Measurements from ENCODE around the gene JHY. TPM values are rescaled to one million over a fixed set of nuclear protein-coding genes. Genes with fewer than 3 reads are reported as not detected.
A peak's percentile ranks its signal among the peaks of the same experiment; 100 is the strongest.

JHY gene
- total RNA-seq, 1 donor from 2014 or later: 0.51 TPM

- no peak for DNase-seq
These were observed 10.5 kb upstream of the JHY start for GRCh38 chr11:122872046-122872445.

DNA sequence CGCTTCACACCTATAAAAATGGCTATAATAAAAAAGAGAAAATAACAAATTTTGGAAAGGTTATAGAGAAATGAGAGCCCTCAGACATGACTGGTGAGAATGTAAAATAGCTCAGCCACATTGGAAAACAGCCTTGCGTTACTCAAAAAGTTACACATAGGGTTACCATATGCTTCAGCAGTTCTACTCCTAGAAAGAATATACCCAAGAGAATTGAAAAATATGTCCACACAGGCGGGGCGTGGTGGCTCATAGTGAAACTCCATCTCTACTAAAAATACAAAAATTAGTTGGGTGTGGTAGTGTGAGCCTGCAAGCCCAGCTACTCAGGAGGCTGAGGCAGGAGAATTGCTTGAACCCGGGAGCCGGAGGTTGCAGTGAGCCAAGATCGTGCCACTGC lies 7.6 kb upstream of the JHY start:
- no peak for DNase-seq

DNA sequence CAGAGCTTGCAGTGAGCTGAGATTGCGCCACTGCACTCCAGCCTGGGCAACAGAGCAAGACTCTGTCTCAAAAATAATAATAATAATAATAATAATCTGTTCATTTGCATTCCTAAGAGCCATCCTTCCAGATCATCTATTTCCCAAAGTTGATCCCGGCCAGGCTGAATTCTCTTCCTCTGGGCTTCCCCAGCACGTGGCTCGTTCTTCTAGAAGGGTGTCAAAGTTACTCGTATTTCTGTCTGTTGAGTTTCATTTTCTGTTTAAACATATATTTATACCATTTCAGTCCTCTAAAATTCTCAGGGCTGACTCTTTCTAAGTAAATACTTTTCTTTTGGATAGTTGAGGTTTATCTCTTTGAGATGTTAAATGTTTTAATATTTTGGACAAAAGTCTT lies 4.8 kb upstream of the JHY start:
- DNase-seq: no peak

GRCh38 chr11:122879785-122880184 lies 2.8 kb upstream of the JHY start:
- DNase-seq: no peak

DNA sequence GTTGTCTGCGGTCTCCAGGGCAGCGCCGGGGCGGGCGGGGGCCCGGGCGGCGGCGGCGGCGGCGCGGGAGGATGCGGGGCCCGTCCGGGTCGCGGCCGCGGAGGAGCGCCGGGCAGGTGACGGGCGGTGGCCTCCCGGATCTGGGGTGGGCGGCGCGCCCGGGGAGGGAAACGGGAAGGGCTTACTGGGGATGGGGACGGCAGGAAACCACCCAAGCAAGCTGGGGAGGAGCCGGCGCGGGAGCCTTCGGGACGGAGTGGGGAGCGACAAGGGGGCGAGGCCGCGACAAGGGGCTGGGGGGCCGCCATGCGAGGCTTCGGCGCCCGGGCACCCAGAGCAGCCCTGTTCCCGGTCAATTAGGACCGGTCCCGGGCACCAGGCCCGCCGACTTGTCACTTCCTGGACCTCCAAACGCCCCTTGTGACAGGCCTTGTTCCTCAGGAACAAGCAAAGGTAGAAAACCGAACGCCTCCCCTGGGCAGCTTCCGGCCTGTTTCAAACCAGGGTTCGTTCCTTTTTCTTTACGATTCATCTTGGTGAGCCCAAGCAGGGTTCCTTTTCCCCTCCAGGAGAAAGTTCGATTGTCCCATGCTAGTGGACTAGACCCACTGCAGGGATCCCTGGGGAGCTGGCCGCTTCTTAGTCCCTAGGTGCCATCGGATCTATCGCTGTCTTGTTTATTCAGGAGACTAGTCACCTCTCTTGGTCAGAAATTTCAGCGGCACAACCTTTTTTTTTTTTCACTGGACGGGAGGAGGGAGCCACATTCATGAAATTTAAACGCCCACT lies 492 bp downstream of the JHY start:
- peak; percentile 46 for DNase-seq

DNA sequence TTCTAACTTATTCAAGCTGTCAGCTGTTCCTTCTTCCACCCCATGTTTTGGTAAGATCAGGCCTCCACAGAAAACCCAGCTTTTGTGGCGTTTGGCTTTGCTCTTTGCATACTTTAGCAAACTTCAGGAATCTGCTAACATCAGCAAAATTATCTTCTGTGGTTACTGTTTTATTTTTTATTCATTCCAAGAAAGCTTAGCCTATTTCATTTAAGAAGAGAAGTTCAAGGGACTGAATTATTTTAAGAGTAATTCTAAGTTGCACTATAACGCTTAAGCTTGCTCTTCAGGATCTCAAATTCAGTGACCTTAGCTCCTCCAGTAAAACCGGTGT lies 1.1 kb downstream of the JHY start:
- DNase-seq: no peak

DNA sequence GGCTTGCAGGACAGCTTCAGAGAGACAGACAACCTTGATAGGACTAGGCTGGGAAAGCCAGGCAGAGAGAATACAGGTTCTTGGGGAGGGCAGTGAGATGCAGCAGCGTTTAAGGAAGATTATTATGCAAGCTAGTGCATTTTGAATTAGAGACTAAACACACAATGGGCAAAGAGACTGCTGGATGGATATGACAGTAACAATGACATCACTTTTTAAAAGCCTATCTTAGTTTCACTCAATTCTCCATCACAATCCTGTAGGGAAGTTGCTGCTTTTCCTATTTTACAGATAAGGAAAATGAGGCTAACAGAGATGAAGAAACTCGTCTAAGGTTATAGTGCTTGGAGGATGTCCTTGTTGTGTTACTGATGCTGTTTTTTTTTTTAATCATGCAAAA lies 5.6 kb downstream of the JHY start:
- DNase-seq: no peak

DNA sequence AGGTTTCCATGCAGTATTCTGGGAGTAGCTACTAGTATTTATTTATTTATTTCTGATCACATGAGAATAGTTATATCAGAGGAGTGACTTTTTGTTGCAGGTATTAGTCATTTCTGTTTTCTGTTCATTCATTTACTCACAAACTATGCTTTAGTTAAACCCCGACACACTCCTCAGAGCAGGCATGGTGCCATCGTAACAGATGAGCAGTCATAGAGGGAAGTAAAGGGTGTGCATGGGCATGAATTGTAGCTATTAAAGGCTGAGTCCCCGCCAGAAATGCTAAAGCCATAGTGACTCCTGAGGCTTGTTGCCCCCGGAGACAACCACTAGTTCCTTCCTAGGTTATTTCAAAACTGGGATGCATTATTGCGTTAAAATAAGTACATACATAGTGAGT lies 10.6 kb downstream of the JHY start:
- DNase-seq: no peak

DNA sequence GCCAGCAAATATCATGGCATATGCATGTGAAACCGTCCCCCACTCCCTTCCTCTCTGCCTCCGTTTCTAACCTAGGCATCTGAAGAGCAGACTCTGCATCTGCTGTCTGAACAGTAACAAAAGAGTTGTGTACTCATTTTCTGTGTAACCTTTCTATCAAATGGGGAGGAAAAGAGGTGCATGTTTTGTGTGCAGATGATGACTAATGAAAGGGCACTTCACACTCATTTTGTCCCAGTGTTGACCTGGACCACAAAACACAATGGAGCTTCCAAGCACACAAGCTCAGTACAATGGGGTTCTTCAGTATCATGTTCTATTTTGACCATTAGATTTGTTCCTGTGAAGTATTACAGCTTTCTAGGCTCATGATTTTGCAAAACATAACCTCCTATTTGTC lies 13.0 kb downstream of the JHY start:
- DNase-seq: peak; percentile 7

DNA sequence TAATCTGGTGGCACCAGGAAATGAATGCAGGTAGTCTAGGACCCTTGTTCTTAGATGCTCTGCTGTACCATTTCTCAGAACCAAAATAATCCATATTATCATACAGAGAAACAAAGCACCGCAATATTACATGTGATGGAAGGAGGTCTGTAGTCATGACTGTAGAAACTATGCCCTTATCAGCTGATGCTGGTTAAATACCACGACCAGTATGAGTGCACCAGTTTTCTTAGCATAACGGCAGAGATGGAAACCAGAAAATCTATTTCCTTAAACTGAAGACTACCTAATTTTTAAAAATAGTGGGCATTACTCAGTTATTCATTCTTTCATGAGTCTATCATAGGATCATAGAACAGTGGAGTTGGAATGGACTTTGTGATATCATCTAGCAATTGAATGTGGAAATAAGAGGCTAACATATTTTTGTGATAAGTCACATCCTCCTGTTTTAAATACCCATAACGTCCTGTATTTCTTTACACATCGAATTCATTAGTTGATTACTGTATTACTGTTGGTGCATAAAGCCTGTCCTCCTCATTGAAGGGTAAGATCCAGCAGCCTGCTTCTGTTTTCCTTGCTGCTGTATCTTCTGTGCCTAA lies 15.1 kb downstream of the JHY start:
- peak; percentile 56 for DNase-seq

GRCh38 chr11:122898799-122899198 lies 16.2 kb downstream of the JHY start:
- peak; percentile 27 for DNase-seq

DNA sequence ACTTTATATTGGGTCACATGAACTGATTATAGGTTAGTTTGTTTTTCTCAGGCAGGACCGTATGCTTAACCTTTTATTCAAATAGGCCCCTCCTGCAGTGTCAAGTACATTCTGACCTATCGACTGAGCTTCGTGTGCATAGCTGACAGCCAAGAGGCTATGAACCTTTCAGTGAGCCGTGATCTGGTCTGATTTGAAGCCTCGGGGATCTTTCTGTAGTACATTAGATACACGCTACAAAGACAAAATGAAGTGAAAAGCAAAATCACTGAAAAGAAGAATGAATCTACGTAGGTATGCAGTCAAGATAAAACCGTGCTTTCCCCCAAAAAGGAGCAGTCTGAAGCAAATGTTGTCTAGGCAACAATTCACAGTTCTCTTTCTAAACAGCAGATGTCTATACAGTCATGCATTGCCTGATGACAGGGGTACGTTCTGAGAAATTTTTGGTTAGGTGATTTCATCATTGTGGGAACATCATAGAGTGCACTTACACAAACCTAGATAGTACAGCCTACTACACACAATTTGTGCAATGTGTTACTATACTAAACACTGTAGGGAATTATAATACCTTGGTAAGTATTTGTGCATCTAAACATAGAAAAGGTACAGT lies 18.1 kb downstream of the JHY start:
- no peak for DNase-seq

DNA sequence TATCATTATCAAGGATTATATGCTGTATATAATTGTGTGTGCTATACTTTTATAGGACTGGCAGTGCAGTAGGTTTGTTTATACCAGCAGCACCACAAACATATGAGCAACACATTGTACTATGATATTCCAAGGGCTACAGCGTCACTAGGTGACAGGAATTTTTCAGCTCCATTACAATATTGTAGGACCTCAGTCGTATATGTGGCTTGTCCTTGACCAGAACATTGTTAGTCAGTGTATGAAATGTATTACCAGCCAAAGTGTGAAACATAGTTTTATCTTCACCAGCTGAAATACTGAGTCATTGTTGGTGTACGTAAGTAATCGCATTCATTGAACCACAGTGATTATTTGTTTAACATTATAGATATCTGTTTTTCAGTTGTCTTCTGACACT lies 20.4 kb downstream of the JHY start:
- no peak for DNase-seq

- DNase-seq: peak; percentile 44
These were observed 28.2 kb downstream of the JHY start for GRCh38 chr11:122910775-122911174.

DNA sequence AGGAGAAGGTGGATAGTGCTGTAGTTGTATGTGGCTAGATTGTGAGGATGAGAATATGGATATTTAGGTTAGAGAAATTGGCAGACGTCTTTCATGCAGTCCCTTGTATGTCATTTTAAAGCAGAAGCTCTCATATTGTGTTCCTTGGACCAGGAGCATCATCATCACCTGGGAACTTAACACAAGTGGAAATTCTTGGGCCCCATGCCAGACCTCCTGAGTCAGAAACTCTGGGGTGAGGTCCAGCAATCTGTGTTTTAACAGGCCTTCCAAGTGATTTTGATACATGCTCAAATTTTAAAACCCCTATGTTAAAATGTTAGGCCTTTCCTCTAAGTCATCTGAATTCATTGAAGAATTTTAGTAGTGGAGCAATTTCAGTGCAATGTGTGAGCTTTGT lies 34.8 kb downstream of the JHY start:
- DNase-seq: no peak

- no peak for DNase-seq
These were observed 36.2 kb downstream of the JHY start for GRCh38 chr11:122918734-122919133.

- DNase-seq: no peak
These were observed 38.0 kb downstream of the JHY start for GRCh38 chr11:122920579-122920978.

DNA sequence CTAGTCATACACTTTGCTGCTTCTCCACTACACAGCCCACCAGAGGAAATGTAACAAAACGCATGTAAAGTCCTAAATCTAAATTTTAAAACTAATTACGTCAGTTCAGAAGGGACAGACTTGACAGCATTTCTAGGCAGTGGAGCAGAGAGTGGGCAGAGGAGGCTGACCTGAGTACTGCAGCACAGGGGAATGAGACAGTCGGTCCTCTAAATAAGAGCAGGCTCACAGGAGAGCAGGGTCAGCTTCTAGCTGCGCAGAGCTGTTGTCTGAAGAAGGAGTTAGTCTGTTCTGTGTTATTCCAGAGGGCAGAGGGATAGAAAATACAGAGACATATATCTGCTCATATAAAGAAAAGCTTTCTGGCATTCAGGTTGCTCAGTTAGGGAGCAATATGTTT lies 40.3 kb downstream of the JHY start:
- DNase-seq: no peak

DNA sequence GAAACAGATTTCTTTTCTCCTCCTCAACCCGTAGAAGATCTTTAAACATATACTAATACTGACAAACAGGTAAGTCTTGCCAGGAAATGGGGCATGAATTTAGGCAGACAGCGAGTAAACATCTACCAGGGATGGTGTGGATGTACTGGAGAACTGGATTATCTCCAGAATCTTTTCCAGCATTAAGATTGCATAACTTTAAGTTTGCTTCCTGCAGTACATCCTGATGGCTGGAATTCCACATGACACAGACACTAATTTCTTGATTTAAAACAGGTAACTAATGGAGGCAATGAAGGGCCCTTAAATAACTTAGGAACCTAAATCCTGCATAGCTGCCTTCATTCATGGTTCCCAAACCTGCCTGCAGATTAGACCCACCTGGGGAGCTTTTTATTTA lies 40.7 kb downstream of the JHY start:
- no peak for DNase-seq

GRCh38 chr11:122931510-122931909 lies 49.0 kb downstream of the JHY start:
- DNase-seq: no peak

- no peak for DNase-seq
These were observed 50.9 kb downstream of the JHY start for GRCh38 chr11:122933416-122933815.

GRCh38 chr11:122937983-122938382 lies 55.4 kb downstream of the JHY start:
- no peak for DNase-seq

DNA sequence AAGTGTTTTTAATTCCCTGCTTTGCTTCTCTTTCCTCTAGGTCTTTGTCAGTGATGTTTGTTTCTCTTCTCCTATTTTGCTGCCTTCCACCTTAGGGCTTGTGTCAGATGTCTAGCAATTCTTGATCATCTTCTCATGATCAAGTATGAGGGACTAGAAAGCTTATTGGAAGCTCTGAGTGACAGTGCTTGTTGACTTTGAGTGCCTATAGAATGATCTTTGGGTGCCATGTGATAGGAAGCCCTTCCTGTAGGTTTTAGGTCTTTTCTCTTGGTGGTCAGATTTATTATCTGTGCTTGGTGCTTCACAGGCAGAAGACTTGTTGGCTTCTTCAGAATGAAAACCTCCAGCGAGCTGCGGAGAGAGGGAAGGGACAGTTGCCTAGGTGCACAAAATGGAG lies 56.0 kb downstream of the JHY start:
- no peak for DNase-seq

DNA sequence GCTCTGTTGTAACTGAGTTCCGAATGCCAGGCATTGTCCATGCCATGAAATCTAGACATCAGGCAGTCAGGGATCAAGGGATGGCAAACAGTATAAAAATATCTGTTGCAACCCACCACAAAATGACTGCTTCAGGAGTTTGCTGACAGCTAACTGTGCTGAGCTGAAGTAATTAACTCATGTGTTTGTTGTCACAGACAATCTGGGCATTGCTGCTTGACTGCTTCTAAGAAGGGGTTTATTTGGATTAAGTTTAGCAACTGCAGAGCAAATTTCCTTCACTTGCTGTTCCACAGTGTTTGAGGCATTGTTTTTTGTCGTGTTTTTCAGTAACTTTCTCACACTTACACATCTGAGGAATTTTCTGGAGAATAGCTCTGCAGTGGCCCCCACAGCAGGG lies 68.7 kb downstream of the JHY start:
- no peak for DNase-seq

Measured in dermis blood vessel endothelial cell (primary cell).